Hepatocyte (in vitro differentiated cells): ENCODE measurements around the gene DDX39A.

ENCODE experiments used
- EZH2 ChIP-seq: fragments of 200-600 bp; sonication (generic); IDR thresholded peaks from 2 replicates; pipeline ENCODE4 v1.6.1; 2016; ENCODE audit warnings: antibody characterized with exemption, mild to moderate bottlenecking, borderline replicate concordance
- TF ChIP-seq, protein P1 (sequence below): fragments of 200-600 bp; sonication (generic); IDR thresholded peaks from 2 replicates; pipeline ENCODE4 v1.5.1; 2016; ENCODE audit warnings: antibody characterized with exemption, mild to moderate bottlenecking; ENCODE audit not compliant: poor library complexity

DNA sequence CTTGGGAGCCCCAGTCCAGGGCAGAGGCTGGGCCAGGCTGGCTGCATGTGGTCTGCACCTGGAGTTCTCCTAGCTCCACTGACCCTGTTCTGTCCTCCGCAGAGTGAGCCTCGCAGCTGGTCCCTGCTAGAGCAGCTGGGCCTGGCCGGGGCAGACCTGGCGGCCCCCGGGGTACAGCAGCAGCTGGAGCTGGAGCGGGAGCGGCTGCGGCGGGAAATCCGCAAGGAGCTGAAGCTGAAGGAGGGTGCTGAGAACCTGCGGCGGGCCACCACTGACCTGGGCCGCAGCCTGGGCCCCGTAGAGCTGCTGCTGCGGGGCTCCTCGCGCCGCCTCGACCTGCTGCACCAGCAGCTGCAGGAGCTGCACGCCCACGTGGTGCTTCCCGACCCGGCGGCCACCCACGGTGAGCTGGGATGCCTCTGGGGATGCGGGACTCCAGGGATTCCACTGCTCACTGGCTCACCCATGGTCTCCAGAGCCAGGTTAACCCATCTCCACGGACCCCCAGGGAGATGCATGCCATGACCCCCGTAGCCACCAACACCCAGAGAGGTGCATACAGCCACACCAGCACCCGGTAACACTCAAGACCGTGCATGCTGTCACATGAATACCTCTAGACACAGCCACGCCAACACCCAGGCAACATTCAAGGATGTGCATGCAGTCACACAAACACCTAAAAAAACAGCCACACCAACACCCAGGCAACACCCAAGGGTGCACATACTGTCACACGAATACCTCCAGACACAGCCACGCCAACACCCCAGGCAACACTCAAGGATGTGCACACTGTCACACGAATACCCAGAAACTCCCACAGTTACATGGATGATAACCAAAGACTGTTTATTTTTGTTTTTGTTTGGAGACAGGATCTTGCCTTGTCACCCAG lies 22.1 kb upstream of the DDX39A start:
- no peak for TF ChIP-seq EZH2
- TF ChIP-seq, protein P1, sequence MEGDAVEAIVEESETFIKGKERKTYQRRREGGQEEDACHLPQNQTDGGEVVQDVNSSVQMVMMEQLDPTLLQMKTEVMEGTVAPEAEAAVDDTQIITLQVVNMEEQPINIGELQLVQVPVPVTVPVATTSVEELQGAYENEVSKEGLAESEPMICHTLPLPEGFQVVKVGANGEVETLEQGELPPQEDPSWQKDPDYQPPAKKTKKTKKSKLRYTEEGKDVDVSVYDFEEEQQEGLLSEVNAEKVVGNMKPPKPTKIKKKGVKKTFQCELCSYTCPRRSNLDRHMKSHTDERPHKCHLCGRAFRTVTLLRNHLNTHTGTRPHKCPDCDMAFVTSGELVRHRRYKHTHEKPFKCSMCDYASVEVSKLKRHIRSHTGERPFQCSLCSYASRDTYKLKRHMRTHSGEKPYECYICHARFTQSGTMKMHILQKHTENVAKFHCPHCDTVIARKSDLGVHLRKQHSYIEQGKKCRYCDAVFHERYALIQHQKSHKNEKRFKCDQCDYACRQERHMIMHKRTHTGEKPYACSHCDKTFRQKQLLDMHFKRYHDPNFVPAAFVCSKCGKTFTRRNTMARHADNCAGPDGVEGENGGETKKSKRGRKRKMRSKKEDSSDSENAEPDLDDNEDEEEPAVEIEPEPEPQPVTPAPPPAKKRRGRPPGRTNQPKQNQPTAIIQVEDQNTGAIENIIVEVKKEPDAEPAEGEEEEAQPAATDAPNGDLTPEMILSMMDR = no peak
